Activated T-cell treated with anti-CD3 and anti-CD28 coated beads for 4 hours (primary cell): ENCODE data around the gene COL12A1.

Source experiments
- DNase-seq: peaks from one replicate; pipeline ENCODE4 v3.0.0-alpha.2; 2020

COL12A1 gene

DNA sequence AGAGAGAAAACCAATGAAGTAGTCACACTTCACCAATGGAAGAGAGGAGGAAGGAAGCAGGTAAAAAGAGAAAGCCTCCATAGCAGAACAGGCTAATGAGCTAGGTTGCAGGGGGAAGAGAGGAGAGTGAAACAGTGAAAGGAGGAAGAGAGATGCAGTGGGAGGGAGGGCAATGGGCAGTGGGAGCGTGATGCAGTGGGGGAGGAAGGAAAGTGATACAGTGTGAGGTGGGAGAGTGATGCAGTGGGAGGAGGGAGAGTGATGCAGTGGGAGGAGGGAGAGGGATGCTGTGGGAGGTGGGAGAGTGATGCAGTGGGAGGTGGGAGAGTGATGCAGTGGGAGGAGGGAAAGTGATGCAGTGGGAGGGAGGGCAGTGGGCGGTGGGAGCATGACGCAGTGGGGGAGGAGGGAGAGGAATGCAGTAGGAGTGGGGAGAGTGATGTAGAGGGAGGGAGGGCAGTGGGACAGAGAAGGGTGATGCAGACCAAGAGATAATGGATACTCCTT is 29.7 kb downstream of the COL12A1 start:
- DNase-seq, result no peak

DNA sequence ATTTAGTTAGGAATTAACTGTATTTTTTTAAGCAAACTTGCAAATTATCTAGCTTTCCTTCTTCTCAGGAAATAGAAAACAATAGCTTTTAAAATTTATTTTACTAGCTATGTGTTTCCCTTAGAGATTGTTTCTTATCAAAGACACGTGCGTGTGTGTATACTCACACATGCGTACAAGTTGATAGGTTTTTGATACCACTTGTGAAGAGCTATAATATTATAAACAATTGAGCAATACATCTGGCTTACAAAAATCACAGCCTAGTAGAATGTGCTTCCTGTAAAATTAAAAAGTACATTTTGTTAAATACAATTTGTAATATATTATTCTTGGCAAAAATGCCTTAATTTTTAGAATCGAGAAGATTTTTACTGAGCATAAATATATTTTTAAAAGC is 33.9 kb downstream of the COL12A1 start:
- no peak for DNase-seq

DNA sequence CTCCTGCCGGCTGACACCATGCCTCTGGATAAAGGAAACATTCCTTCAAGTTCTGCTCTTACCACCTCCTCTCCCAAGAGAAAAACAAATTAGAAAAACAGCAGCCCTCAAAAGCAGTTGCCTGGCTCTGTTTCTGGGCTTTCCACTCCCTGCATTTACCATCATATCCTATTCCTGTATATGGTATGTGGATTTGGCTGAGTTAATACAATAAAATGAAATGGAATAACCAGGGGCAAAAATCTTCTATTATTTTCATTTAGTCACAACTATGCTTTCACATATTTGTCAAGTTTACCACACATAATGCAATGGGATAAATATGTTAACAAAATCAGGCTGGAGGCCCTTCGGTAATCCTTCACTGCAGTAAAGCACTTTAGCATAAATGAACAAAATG is 34.3 kb downstream of the COL12A1 start:
- DNase-seq, result no peak

DNA sequence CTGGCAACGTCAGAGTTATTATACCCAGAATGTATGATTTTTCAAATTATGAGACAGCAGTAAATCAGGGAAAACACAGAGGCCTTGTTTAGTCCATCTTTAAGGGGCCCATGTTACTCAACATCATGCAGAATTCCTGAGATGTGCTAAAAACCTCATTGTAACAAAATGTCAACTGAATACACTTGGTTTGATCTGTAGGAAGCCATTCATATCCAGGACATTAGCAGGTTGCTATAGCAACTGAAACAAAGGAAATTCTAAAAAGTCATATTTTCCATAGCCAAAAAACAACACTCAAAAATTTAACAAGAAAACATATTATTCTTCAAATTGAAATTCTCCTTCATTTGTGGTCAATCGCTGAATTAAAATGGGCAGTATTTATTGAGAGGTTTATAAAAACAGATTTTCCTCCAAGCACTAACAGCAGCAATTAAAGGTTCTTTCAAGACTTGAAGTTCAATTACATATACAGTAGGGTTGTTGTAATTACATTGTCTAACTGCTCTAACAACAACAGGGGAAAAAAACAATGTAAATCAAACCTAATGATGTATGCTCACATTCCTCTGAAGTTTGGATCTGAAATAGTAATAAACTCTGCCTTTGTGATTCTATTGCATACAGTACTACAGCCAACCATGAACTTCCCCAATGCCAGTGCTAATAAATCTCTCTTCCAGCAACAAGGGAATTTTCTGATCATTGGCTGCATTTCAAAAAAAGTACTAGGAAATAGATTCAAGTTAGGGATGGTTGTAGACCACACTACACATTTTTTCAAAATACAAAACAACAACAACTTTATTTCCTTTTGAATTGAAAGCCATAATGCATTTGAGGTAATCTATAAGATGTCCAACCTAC is 34.9 kb downstream of the COL12A1 start:
- no peak for DNase-seq

DNA sequence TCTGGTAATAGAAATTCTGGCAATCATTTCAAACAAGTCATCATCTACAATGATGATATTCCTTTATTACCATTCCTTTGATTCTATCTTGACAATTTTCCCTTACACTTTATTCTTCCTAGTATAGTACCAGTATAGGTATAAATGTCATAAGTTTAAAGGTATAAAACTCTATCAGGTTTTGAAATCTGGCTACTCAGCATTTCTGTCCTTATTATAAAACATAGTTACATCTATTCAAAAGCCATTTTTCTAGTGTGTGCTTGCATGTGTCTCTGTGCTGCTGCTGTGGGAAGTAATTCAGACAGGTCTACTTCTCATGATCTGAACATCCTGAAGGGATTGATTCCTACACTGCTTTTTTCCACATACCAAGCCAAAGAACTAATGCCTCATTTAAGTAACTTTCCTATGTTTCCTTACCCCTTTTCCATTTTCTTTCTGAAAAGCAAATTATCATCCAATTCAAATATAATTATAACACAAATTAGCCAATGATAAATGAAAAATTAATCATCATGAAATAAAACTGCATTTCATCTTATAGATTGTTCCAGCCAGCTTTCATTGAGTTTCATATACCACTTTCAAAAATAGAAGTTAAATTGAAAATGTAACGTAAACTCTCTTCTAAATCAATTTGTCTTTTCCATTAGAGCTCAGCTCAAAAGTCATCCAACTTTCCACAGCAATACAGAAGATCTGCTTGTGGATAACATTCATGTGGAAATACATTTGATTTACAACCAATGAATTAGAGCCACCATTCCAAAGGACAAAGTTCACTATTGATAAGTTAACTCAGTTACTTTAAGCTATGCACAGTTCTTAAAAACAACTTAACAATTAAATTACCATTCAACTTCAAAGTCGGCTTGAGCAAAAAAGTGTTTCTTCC is 35.9 kb downstream of the COL12A1 start:
- no peak for DNase-seq

DNA sequence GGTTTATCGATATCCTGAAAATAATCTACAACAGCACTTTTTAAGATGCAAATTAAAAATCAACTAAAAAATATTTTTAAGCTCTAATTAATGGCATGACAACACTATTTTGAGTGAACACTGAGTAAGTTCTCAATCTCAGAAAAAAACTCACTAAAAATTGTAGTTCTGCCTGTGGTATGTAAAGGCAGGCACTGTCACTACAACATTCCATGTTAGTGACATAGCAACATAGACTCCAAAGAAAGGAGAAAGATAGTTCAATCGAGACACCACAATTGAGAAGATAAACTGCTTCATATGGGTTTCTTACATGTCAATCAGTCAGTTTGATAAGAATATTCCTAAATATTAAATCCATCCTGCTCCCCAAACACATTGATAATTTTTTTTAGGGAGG is 38.0 kb downstream of the COL12A1 start:
- DNase-seq, result no peak

DNA sequence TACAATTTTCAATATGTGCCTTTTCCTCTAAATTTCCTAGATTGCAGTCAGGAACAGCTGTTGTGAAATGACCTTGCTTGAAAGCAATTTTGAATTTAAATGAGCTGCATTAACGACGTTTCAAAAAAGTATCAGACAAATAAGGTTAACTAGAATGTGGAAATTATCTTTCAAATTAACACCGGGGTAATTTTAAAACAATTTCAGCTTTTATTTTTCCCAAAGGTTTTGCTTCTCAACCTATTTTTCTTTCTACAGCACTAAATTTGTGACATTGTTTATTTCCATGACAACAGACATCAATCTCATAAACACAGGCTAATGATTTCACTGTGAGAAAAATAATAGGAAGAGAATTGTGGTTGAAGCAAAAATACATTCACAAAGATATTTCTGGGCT is 38.5 kb downstream of the COL12A1 start:
- DNase-seq, result no peak

DNA sequence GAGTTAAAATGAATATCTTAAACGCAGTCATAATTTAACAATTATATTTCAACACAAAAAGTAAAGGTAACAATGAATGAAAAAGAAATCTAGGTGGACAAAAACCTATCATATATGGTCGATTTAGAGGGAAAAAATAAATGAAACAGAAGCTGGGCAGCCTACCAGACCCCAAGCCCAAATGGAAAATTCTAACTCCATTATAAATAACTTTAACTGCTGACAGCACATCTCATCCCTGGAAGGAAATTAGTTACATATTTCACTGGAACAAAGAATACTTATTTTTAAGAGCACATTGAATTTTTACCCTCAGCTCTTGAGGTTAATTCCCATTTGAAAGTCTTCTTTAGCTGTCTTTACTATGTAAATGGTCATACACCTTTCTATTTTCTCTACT is 39.1 kb downstream of the COL12A1 start:
- DNase-seq, result no peak

DNA sequence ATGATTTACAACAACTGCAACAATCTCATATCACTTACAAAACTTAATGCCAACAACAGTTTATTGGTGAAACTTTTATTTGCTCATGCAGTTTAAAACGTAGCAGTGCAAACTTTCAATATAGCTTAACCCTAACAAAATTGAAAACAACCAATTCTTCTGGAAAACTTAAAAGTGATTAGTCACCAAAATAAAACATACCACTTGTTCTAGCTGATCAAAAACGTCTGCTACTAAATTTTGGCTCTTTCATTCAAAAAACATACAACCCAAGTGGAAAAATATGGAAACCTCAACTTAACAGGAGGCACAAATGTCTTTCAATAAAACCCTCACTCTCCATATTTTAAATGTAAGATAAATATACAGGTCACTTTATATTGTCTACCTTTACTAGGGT is 39.6 kb downstream of the COL12A1 start:
- DNase-seq, result no peak

DNA sequence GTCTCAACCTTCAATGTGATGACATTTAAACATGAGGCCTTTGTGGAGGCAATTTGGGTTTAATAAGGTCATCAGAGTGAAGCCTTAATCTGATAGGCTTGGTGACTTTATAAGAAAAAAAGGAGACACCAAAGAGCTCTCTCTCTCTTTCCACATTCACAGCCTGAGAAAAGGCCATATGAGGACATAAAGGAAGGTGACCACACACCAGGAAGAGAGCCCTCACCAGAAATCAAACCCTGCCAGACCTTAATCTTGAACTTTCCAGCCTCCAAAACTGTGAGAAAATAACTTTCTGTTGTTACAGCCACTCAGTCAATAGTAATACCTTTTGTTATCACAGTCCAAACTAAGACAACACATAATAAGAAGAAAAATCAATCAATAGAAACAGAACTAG is 47.7 kb downstream of the COL12A1 start:
- no peak for DNase-seq

DNA sequence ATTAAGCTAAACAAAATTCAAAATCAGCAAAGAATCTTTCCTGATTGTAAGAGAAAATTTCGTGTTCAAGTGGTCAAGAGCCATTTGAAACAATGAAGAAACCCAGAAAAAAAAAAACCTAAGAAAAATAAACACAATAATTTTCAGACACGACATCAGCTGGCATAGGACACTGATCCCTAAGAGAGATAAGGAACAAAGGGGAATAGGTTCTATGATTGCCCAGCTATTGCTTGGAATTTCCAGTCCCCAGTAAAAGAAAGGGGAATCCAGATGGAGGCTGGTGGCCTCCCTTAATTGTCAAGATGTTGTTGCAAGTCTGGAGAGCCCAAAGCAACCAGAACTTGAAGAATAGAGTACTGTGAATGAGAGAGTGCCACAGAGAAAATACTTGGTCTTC is 48.5 kb downstream of the COL12A1 start:
- no peak for DNase-seq

DNA sequence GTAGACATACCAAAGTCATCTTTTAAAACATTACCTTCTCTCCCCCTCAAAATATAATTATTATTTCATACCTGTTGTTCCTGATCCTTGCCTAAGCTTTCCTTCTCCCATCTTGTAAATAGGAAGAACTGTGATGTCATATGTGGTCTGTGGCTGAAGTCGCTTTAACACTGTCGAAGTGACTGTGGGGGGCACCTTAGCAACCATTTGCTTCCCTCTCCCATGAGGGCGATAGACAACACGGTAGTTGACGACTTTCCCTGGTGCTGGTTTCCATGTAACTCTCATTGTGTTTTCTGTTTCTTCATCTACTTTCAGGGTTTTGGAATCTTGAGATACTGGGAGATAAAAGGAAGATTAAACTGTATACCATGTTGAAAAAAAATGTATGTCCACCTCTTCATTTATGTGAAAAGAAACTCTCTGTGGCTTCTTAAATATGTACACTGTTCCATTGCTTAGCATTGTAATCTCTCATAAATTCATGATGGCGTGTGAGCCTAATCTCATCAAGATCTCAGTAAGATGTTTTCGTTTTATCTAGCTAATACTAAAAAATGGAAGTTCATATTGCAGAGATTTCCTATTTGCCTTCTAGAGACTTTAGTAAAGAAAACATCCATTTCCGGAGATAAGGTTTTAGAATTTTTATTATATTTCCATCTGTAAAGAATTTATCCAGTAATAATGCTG is 49.5 kb downstream of the COL12A1 start:
- no peak for DNase-seq

DNA sequence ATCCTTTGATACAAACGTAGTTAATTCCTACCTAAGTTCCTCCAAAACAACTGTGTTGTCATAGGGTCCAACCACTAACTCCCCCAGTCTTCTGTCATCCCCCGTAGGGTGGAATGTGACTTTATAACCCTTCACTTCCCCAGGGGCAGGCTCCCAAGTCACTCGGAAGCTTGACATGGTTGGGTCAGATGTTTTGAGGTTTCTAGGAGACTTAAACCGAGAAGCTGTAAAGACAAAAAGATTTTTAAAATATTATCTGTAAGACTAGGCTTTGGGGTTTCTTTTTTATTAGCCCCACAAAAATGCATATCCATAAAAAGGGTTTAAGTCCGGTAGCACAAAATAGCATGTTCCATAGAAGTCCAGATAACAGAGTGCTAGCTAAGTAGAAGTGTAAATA is 50.2 kb downstream of the COL12A1 start:
- DNase-seq, result no peak

DNA sequence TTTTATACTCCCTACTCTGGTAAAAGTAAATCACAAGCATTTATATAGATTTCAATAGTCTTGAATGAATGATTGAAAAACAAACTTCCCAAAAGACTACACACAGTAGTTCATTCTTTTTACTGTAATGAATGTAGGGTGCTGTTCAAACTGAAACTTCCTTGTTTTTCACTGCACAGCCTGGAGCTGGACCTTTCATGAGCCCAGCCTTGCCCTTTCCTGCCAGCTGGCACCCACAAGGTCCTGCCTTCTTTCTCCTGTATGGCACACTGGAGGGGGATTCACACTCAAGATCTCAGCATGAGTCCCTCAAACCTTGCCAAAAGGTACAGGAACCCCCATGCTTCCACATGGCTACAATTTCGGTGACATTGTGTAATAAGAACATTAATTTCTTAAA is 50.9 kb downstream of the COL12A1 start:
- DNase-seq, result no peak

DNA sequence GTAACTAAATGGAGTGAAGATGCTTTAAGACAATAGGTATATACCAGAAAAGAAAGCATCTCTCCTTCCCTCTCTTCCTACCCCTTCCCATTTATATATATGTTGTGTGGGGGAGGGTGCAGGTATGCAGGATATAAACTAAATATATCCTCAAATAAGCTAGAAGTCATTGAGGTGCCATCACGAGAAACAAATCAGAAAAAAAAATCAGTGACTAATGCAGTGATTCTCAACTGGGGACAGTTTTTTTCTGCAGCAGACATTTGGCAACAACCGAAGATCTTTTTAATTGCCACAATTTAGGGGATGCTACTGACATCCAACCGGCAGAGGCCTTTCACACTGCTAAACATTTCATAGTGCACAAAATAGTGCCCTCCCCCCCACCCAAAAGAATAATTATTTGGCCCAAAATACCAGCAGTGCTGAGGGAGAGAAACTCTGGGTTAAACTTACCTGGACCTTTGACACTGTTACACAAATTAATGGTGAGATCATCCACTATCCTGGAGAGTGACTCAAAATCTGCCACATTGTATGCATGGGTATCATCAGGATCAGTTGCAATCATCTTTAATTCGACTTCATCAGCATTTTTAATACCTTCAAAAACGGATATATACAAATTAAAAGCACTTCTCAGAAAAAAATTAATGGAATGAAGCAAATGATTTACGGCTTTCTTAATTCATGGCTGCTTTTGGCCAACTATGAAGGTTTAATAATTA is 55.0 kb downstream of the COL12A1 start:
- DNase-seq, result no peak

DNA sequence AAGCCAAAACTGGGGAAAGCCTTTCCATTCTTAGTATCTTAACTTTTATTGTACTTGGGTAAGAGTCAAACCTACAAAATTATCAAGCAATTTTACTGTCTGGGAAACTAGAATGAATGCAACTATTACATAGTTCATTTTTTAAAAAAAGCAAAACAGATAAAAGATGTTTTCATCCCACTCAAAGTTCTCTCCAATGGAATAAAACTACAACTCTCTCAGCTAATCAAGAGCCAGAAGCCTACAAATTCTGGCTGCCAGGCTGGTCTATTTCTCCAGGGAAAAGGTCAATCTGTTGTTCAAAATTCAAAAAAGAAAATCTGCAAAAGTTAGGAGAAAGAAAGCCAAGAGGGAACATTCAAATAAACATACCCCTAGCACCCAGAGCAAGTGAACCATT is 56.2 kb downstream of the COL12A1 start:
- no peak for DNase-seq

DNA sequence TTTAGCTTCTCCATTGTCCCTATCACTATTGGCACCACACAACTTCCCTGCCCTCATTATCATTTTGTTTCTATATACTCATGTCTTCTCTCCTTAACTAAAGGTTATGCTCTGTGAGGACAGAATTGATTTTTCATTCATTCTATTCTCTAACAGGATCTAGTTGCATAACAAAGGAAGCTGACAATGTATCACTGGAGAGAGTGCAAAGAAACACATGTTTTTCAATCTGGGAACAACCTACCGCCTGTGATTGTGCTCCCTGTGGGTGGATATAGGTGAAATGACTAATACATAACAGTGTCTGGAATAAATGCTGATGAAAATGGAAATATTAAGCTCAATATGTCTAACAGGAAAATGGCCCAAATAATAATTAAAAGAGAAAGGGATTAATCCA is 56.6 kb downstream of the COL12A1 start:
- no peak for DNase-seq

DNA sequence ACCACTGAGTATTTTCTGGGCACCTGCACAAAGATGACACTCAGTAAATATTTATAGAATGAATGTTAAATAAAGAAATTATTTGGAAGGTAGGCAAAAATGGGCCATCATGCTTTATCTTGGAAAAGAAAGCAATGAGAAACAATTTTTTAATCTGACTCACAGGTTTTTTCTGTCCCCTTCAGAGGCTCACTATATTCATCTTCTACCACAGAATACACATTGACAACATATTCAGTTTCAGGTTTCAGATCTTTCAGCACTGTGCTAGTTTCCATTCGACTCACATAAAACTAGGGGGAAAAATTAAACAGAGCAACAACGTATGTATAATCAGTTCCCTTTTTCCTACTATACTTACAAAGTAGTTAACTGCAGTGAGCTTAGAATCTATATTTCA is 58.3 kb downstream of the COL12A1 start:
- no peak for DNase-seq

DNA sequence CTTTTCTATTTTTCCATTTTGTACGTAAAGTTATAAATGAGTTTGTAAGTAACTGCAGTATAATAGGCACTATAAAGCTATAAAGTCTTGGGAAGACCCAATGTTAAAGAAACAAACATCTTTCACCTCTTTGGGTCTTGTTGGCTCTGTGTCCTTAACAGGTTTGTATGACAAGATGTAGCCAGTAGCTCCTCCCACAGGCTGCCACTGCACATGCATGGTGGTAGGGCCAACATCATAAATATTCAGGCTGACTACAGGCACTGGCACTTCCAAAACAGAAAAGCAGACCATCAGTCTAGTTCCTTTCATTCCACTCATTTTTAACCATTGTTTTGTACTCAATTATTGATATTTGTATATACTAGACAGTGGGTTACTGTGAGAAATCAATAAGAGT is 59.9 kb downstream of the COL12A1 start:
- no peak for DNase-seq

DNA sequence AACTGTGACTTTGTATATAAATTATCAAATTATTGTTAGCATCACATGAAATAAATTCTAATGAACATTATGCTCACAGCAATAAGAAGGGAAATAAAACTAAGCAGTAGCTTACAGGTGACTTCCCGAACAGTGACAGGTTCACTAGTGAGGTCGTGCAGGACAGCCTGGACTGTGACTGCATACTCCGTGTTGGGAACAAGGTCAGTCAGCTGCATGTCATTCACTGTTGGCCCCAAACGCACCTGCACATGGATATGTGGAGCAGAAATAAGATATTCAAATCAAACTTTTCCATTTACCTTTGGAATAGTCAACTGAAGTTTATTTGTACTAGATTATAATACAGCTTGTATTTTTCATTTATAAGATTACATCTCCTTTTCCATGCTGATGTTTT is 60.6 kb downstream of the COL12A1 start:
- DNase-seq, result no peak

DNA sequence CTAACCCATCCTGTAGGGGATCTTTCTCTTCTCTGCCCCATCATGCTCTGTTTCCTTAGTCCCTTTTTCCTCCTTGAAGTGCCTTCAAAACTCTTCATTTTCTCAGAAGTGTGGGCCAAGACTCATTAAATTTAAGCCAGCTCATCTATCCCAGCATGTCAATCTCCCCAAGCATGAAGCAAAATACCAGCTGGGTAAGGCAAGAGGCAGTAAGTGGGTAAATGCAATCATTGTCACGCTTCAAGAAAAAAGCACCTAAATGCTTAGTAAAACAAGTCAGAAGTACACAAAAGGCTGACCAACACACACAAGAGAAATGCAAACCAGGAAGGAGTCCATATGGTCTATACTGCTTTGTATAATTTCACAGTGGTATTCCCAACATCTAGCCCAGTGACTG is 61.5 kb downstream of the COL12A1 start:
- no peak for DNase-seq

DNA sequence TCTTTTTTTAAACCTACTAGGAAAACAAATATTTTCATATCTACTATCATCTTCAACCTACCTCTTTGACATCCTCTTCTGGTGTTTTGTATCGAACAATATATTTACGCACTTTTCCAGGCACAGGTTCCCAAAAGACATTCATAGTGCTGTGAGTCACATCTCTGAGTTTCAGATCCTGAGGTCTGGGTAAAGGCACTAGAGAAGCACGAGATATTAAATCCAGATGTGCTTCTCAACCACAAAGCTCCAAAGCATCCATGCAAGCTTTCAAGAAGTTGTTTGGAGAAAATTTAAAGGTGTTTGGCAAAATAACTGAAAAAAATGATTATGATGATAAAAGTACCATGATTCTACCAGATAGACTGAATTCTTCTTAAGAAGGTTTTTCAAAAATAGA is 62.7 kb downstream of the COL12A1 start:
- no peak for DNase-seq

DNA sequence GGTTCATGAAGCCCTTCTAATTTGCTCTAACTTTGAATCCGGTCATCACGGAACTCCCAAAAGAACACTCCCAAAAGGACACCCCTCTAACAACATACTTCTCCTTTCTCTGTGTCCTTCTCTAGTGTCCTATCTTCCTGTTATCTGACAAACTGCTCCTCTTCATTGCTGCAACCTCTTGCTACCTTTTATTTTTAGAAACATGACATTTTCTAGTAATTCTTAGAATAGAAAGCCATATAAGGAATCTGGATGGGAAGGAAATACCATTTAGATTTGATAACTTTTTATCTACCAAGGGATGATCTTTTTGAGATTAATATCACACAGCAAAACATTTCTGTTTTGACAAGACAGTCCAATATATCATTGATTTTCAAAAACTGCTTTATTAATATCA is 63.1 kb downstream of the COL12A1 start:
- DNase-seq, result no peak
